WI38 (cell line): ENCODE results near the gene RAB5IF.
"Not testable (repeated sequence)": the region's sequence is repeated elsewhere in the genome, so short reads cannot be mapped to it uniquely, and the experiment has no call there.

Experiments
- H3K4me3 ChIP-seq: 2 replicates; pipeline ENCODE4 v1.5.1; 2011; ENCODE audit warnings: low read depth, mild to moderate bottlenecking, control low read depth, low read length
- CTCF ChIP-seq: IDR thresholded peaks from 2 replicates; pipeline ENCODE4 v1.5.1; 2012; ENCODE audit warnings: low read depth, mild to moderate bottlenecking, control low read depth, low read length

RAB5IF gene

DNA sequence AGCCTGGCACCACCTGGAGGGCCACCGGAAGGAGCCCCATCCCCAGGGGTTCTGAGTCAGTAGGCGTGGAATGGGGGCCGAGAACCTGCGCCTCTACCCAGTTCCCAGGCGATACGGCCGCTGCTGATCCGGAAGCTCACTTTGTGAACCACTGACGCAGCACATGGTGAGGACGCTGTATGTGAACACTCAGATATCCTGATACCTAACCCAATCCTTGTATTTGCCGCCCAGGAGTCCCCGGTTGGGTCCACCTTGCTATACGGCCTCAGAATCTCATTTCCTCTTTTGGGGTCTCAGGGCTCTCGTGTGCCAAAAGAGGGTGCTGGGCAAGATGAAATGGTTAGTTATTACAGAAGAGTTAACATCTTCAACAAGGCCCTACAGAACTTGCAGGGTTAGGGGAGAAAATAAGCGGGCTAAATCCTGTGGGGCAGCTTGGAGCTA lies 604 bp upstream of the RAB5IF start:
- TF ChIP-seq CTCF: no peak
- peak overlapping the region; percentile 99 for H3K4me3 ChIP-seq

GRCh38 chr20:36606158-36607066 lies 833 bp downstream of the RAB5IF start:
- TF ChIP-seq CTCF: no peak
- peak overlapping the region; percentile 99 for H3K4me3 ChIP-seq

DNA sequence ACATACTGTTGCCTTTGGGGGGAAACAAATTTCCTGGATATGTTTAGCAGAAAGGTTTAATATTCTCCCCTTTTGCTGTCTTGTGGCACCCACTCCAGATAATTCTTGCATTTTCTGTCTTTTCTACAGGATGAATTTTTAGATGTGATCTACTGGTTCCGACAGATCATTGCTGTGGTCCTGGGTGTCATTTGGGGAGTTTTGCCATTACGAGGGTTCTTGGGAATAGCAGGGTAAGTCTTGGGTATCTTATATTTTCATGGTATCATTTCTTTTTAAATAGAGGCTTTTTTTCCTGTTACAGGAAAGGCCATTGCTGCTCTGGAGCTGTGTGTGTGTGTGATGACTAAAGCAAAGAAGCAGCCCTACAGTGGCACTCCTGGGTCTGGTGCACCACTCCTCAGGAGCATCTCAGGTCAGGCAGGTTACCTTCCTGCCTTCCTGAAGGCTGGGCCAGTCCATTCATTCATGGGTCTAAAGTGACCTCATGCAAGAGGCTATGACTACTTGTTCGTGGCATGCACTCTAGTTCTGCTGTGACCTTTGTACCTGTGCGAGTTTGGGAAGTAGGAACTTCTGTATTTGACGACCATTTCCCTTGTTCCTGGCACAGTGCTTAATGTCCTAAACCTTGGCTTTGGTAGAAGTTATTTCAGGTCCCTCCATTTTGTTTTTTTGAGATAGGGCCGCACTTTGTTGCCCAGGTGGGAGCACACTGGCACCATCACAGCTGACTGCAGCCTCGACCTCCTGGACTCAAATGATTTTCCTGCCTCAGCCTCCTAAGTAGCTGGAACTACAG lies 2.2 kb downstream of the RAB5IF start:
- no peak overlapping the region for H3K4me3 ChIP-seq
- no peak for TF ChIP-seq CTCF

- not testable (repeated sequence) for H3K4me3 ChIP-seq
Measured at GRCh38 chr20:36608388-36608728, 2.8 kb downstream of the RAB5IF start.

GRCh38 chr20:36611625-36612024 lies 6.0 kb downstream of the RAB5IF start:
- TF ChIP-seq CTCF: no peak

GRCh38 chr20:36613974-36614373 lies 8.4 kb downstream of the RAB5IF start:
- no peak overlapping the region for H3K4me3 ChIP-seq
- TF ChIP-seq CTCF: no peak

More at GRCh38 chr20:36611625-36612024, 6.0 kb downstream of the RAB5IF start:
- no peak overlapping the region for H3K4me3 ChIP-seq

DNA sequence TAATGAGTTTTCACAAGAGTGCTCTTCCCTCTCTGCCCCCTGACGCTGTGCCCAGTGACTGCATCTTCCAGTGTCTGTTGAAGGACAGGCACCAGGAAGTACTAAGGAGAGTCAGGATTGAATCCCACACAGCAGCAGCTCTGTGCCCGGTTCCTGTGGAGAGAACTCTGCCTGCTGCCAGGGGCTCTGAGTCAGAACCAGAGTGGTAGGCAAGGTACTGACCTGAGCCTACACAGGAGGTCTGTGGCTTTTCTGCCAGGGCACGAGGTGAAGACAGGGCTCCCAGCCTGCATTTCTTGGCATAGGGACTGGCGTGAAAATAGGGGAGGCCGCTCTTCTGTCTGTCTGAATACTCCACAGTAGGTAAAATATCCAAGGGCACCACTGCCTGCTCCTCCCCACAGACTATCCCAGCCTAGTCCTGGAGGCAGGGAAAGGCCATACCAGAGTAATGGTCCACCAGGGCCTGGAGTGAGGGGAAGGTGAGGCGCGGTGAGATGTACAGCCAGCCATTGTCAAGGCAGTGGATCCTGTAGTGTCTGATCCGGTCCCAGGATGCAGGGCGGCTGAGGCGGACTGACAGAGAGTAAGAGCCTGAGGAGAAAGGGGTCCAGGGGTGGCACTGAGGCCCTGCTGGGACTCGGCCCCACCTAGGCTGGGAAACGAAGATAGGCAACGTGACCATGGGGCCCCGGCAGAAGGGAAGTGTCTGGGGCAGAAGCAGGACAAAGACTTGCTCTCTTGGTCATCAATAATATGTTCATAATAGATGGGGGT lies 9.4 kb downstream of the RAB5IF start:
- H3K4me3 ChIP-seq: no peak overlapping the region
- no peak for TF ChIP-seq CTCF
